HepG2 (cell line): Measurements from ENCODE around the gene STK17A.

Experiments
- CTCF ChIP-seq: sonication (generic); formaldehyde crosslinking; IDR thresholded peaks from 2 replicates; pipeline ENCODE4 v1.5.0; 2020; ENCODE audit warnings: mild to moderate bottlenecking, missing genetic modification reagents, moderate library complexity
- EEA1 ChIP-seq: sonication (generic); formaldehyde crosslinking; IDR thresholded peaks from 2 replicates; pipeline ENCODE4 v1.5.1; 2020; ENCODE audit warnings: mild to moderate bottlenecking, missing genetic modification reagents, borderline replicate concordance
- KDM1A ChIP-seq: IDR thresholded peaks from 2 replicates; pipeline ENCODE4 v1.6.1; 2016; ENCODE audit warnings: missing compliant biosample characterization
- NFYB ChIP-seq: sonication (generic); formaldehyde crosslinking; IDR thresholded peaks from 2 replicates; pipeline ENCODE4 v1.4.0; 2020; ENCODE audit warnings: missing genetic modification reagents
- NRL ChIP-seq: sonication (generic); formaldehyde crosslinking; IDR thresholded peaks from 2 replicates; pipeline ENCODE4 v1.5.0; 2020; ENCODE audit warnings: missing genetic modification reagents, mild to moderate bottlenecking, moderate library complexity, borderline replicate concordance
- POLR2A ChIP-seq, 2 experiments: IDR thresholded peaks; 2 replicates each; pipeline ENCODE4 v1.6.1; 2011; ENCODE audit warnings: low read depth in 2 of 2, low read length in 2 of 2, mild to moderate bottlenecking in 1 of 2, moderate library complexity in 1 of 2; ENCODE audit not compliant: insufficient read depth in 1 of 2
- TBL1XR1 ChIP-seq: fragments of 150-350 bp; IDR thresholded peaks from 2 replicates; pipeline ENCODE4 v1.6.1; 2014; ENCODE audit warnings: borderline replicate concordance, low read length; ENCODE audit not compliant: partially characterized antibody
- USF2 ChIP-seq, 2 experiments: sonication (generic) in 1 of 2; formaldehyde crosslinking in 1 of 2; IDR thresholded peaks; 2 replicates each; pipeline versions ENCODE4 v1.5.1 to v1.6.1; 2011 to 2020; ENCODE audit warnings: borderline replicate concordance in 1 of 2, low read depth in 1 of 2, low read length in 1 of 2, mild to moderate bottlenecking in 1 of 2, missing genetic modification reagents in 1 of 2, moderate library complexity in 1 of 2
- ZBTB43 ChIP-seq: sonication (generic); formaldehyde crosslinking; conservative IDR thresholded peaks from 2 replicates; pipeline ENCODE4 v1.4.0; 2020; ENCODE audit warnings: missing genetic modification reagents
- ZNF232 ChIP-seq: sonication (generic); formaldehyde crosslinking; IDR thresholded peaks from 2 replicates; pipeline ENCODE4 v1.4.0; 2020; ENCODE audit warnings: missing genetic modification reagents, borderline replicate concordance
- TF ChIP-seq, protein P1 (sequence below): sonication (generic); formaldehyde crosslinking; IDR thresholded peaks from 2 replicates; pipeline ENCODE4 v1.4.0; 2020; ENCODE audit warnings: low read depth, missing genetic modification reagents
- TF ChIP-seq, protein P2 (sequence below): sonication (generic); formaldehyde crosslinking; IDR thresholded peaks from 2 replicates; pipeline ENCODE4 v1.4.0; 2020; ENCODE audit warnings: missing genetic modification reagents

DNA sequence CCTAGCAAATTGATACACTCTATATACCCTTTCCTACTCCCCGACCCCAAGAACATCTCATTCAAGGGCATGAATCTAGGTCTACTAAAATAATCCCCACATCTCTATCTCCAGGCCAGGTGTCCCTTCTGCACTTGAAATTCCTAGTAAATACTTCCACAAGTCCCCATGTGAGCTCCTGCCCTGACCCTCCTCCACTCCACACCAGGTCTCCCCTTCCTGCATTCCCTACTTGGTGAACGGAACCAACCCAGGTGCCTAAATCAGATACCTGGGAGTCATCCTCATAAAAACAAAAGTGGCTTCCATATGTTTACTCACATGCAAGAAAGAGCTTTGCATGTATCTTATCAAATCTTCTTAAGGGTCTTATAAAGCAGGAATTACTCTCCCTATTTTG is 77.2 kb downstream of the STK17A start:
- TF ChIP-seq ZBTB43 (CRISPR knock-in tag) (no peak), POLR2A (IDR thresholded peaks at IDR 0.05; ENCODE audit: insufficient read depth in 1 of 2, low read depth in 2 of 2, low read length in 2 of 2) (no peak), EEA1 (CRISPR knock-in tag) (no peak), USF2 (IDR thresholded peaks at IDR 0.05; ENCODE audit: low read depth, low read length) (no peak), USF2 (CRISPR knock-in tag; IDR thresholded peaks at IDR 0.05; ENCODE audit: borderline replicate concordance) (no peak), TBL1XR1 (no peak), NFYB (no peak), ZNF232 (CRISPR knock-in tag) (no peak), KDM1A (CRISPR knock-in tag) (no peak), NRL (CRISPR knock-in tag) (no peak), CTCF (CRISPR knock-in tag) (no peak)
- TF ChIP-seq, protein P1, sequence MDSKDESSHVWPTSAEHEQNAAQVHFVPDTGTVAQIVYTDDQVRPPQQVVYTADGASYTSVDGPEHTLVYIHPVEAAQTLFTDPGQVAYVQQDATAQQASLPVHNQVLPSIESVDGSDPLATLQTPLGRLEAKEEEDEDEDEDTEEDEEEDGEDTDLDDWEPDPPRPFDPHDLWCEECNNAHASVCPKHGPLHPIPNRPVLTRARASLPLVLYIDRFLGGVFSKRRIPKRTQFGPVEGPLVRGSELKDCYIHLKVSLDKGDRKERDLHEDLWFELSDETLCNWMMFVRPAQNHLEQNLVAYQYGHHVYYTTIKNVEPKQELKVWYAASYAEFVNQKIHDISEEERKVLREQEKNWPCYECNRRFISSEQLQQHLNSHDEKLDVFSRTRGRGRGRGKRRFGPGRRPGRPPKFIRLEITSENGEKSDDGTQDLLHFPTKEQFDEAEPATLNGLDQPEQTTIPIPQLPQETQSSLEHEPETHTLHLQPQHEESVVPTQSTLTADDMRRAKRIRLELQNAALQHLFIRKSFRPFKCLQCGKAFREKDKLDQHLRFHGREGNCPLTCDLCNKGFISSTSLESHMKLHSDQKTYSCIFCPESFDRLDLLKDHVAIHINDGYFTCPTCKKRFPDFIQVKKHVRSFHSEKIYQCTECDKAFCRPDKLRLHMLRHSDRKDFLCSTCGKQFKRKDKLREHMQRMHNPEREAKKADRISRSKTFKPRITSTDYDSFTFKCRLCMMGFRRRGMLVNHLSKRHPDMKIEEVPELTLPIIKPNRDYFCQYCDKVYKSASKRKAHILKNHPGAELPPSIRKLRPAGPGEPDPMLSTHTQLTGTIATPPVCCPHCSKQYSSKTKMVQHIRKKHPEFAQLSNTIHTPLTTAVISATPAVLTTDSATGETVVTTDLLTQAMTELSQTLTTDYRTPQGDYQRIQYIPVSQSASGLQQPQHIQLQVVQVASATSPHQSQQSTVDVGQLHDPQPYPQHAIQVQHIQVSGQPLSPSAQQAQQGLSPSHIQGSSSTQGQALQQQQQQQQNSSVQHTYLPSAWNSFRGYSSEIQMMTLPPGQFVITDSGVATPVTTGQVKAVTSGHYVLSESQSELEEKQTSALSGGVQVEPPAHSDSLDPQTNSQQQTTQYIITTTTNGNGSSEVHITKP (CRISPR knock-in tag), result no peak
- TF ChIP-seq, protein P2, sequence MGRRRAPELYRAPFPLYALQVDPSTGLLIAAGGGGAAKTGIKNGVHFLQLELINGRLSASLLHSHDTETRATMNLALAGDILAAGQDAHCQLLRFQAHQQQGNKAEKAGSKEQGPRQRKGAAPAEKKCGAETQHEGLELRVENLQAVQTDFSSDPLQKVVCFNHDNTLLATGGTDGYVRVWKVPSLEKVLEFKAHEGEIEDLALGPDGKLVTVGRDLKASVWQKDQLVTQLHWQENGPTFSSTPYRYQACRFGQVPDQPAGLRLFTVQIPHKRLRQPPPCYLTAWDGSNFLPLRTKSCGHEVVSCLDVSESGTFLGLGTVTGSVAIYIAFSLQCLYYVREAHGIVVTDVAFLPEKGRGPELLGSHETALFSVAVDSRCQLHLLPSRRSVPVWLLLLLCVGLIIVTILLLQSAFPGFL (CRISPR knock-in tag), result no peak
